SK-N-SH treated with all-trans-retinoic acid at 6 μM for 48 hours (cell line): ENCODE results near the gene CAMKMT.

Source experiments
- ATAC-seq: fragments of 200-7000 bp; cut with Tn5 transposase; 3 replicates; pipeline ENCODE4 v1.9.1; 2020; ENCODE audit warnings: mild to moderate bottlenecking, moderate library complexity
- BACH2 ChIP-seq: fragments of 250-450 bp; sonication (Bioruptor Pico); IDR thresholded peaks from 2 replicates; pipeline ENCODE4 v1.9.0; 2021; ENCODE audit warnings: mild to moderate bottlenecking, borderline replicate concordance
- CREB5 ChIP-seq: fragments of 250-450 bp; sonication (Bioruptor Pico); IDR thresholded peaks from 2 replicates; pipeline ENCODE4 v1.5.1; 2020; ENCODE audit warnings: low read depth, mild to moderate bottlenecking, moderate library complexity
- CSDC2 ChIP-seq: fragments of 250-450 bp; sonication (Bioruptor Pico); IDR thresholded peaks from 2 replicates; pipeline ENCODE4 v1.5.0; 2020; ENCODE audit warnings: mild to moderate bottlenecking, moderate library complexity
- CSRNP3 ChIP-seq: fragments of 250-450 bp; sonication (Bioruptor Pico); IDR thresholded peaks from 2 replicates; pipeline ENCODE4 v1.5.1; 2021; ENCODE audit warnings: mild to moderate bottlenecking, moderate library complexity
- ESRRG ChIP-seq: fragments of 250-450 bp; sonication (Bioruptor Pico); IDR thresholded peaks from 2 replicates; pipeline ENCODE4 v1.6.1; 2021; ENCODE audit warnings: mild to moderate bottlenecking
- ISL1 ChIP-seq: fragments of 250-450 bp; sonication (Bioruptor Pico); IDR thresholded peaks from 2 replicates; pipeline ENCODE4 v2.1.2; 2022; ENCODE audit warnings: mild to moderate bottlenecking, moderate library complexity
- OSR1 ChIP-seq: fragments of 250-450 bp; sonication (Bioruptor Pico); IDR thresholded peaks from 2 replicates; pipeline ENCODE4 v1.8.0; 2022; ENCODE audit warnings: moderate library complexity, mild to moderate bottlenecking, inconsistent platforms
- PATZ1 ChIP-seq: fragments of 250-450 bp; sonication (Bioruptor Pico); IDR thresholded peaks from 2 replicates; pipeline ENCODE4 v1.8.0; 2020; ENCODE audit warnings: mild to moderate bottlenecking, moderate library complexity, borderline replicate concordance
- PPARA ChIP-seq: fragments of 250-450 bp; sonication (Bioruptor Pico); IDR thresholded peaks from 2 replicates; pipeline ENCODE4 v1.5.0; 2020; ENCODE audit warnings: mild to moderate bottlenecking, borderline replicate concordance
- RARB ChIP-seq: fragments of 250-450 bp; sonication (Bioruptor Pico); IDR thresholded peaks from 2 replicates; pipeline ENCODE4 v1.8.0; 2021; ENCODE audit warnings: mild to moderate bottlenecking, moderate library complexity
- SNAI2 ChIP-seq: fragments of 250-450 bp; sonication (Bioruptor Pico); IDR thresholded peaks from 2 replicates; pipeline ENCODE4 v1.5.0; 2020; ENCODE audit warnings: mild to moderate bottlenecking, moderate library complexity
- TCF4 ChIP-seq: fragments of 250-450 bp; sonication (Bioruptor Pico); IDR thresholded peaks from 2 replicates; pipeline ENCODE4 v1.8.0; 2021; ENCODE audit warnings: mild to moderate bottlenecking, moderate library complexity, borderline replicate concordance
- ZC3H10 ChIP-seq: fragments of 250-450 bp; sonication (Bioruptor Pico); IDR thresholded peaks from 2 replicates; pipeline ENCODE4 v1.5.1; 2021; ENCODE audit warnings: mild to moderate bottlenecking, moderate library complexity
- ZFP3 ChIP-seq: fragments of 250-450 bp; sonication (Bioruptor Pico); IDR thresholded peaks from 2 replicates; pipeline ENCODE4 v1.5.0; 2020; ENCODE audit warnings: mild to moderate bottlenecking, moderate library complexity
- ZFP30 ChIP-seq: fragments of 450-650 bp; formaldehyde crosslinking; IDR thresholded peaks from 2 replicates; pipeline ENCODE4 v1.5.0; 2022; ENCODE audit warnings: mild to moderate bottlenecking, moderate library complexity
- ZNF565 ChIP-seq: fragments of 450-650 bp; formaldehyde crosslinking; conservative IDR thresholded peaks from 2 replicates; pipeline ENCODE4 v1.5.0; 2020; ENCODE audit warnings: low read depth, mild to moderate bottlenecking, moderate library complexity
- ZNF70 ChIP-seq: fragments of 450-650 bp; formaldehyde crosslinking; IDR thresholded peaks from 2 replicates; pipeline ENCODE4 v1.5.0; 2020; ENCODE audit warnings: mild to moderate bottlenecking, moderate library complexity
- TF ChIP-seq, protein P1 (sequence below): fragments of 250-450 bp; sonication (Bioruptor Pico); IDR thresholded peaks from 2 replicates; pipeline ENCODE4 v1.8.0; 2021; ENCODE audit warnings: low read depth, mild to moderate bottlenecking, moderate library complexity, borderline replicate concordance

Gene CAMKMT

DNA sequence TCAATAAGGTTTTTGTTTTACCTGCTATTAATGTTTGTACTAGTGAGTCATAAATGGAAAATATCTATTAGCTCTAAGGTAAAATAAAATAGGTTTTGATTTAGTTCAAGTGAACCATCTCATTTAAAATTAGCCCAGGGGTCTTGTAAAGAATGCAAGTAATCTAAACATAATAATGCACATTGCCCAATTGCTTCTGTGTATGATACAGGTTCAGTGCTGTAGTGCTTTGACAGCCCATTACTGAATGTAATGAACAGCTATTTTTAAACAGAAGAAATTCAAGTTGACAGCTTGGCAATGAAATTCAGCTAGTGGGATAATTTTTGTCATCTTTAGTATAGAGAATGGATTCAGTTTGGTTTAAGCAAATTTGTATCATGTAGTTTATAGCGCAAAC, 91.5 kb downstream of the CAMKMT start:
- TF ChIP-seq RARB (CRISPR knock-in tag) (no peak), BACH2 (CRISPR knock-in tag) (no peak), CREB5 (CRISPR knock-in tag) (no peak), CSRNP3 (CRISPR knock-in tag) (no peak), ZFP30 (no peak)
- TF ChIP-seq, protein P1, sequence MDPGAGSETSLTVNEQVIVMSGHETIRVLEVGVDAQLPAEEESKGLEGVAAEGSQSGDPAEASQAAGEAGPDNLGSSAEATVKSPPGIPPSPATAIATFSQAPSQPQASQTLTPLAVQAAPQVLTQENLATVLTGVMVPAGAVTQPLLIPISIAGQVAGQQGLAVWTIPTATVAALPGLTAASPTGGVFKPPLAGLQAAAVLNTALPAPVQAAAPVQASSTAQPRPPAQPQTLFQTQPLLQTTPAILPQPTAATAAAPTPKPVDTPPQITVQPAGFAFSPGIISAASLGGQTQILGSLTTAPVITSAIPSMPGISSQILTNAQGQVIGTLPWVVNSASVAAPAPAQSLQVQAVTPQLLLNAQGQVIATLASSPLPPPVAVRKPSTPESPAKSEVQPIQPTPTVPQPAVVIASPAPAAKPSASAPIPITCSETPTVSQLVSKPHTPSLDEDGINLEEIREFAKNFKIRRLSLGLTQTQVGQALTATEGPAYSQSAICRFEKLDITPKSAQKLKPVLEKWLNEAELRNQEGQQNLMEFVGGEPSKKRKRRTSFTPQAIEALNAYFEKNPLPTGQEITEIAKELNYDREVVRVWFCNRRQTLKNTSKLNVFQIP (CRISPR knock-in tag), result no peak
- no peak for ATAC-seq

GRCh38 chr2:44455877-44456276, 94.1 kb downstream of the CAMKMT start:
- ATAC-seq, result no peak

DNA sequence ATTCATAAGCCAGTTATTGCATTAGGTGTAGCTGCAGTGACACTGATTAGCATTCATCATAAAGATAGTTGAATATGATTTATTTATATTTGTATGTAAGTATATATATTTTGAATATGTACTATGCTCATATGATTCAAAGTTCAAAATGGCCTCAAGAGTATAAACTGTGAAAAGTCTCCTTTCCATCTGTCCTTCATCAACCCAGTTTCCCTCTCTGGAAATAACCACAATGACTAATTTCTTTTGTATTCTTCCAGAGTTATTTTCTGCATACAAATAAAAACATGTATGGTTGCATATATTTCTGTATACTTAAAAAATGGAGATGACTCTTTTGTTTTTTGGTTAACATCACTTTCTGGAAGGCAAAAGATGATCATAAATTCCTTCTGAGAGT, 95.2 kb downstream of the CAMKMT start:
- no peak for ATAC-seq
- TF ChIP-seq TCF4 (CRISPR knock-in tag) (no peak), ESRRG (no peak), OSR1 (no peak), PATZ1 (CRISPR knock-in tag) (no peak), ZFP30 (no peak), BACH2 (CRISPR knock-in tag) (no peak), RARB (CRISPR knock-in tag) (no peak), CSDC2 (CRISPR knock-in tag) (no peak), CSRNP3 (CRISPR knock-in tag) (no peak), SNAI2 (CRISPR knock-in tag) (no peak)

More at GRCh38 chr2:44455877-44456276, 94.1 kb downstream of the CAMKMT start:
- no peak for TF ChIP-seq ZFP30
- TF ChIP-seq PATZ1 (CRISPR knock-in tag), result no peak
- no peak for TF ChIP-seq BACH2 (CRISPR knock-in tag)
- no peak for TF ChIP-seq SNAI2 (CRISPR knock-in tag)
- no peak for TF ChIP-seq ESRRG
- no peak for TF ChIP-seq CSDC2 (CRISPR knock-in tag)
- TF ChIP-seq ISL1, result no peak
- TF ChIP-seq, protein P1 (CRISPR knock-in tag), result no peak
- no peak for TF ChIP-seq ZNF70 (CRISPR knock-in tag)
- no peak for TF ChIP-seq ZFP3 (CRISPR knock-in tag)
- no peak for TF ChIP-seq TCF4 (CRISPR knock-in tag)
- TF ChIP-seq CREB5 (CRISPR knock-in tag), result no peak
- TF ChIP-seq ZNF565 (CRISPR knock-in tag), result no peak
- TF ChIP-seq PPARA (CRISPR knock-in tag), result no peak
- no peak for TF ChIP-seq ZC3H10
